Adipose tissue (tissue), 3 donors: ENCODE data around the gene ITPR1. TPM values are rescaled to one million over a fixed set of nuclear protein-coding genes. Genes with fewer than 3 reads are reported as not detected.

Experiments used
- H3K27ac ChIP-seq: one replicate; pipeline ENCODE4 v1.5.1; 2013; ENCODE audit warnings: low read depth, low read length
- WGBS, 3 donors: extraction: QIAGEN DNeasy Blood & Tissue Kit; methylation state at CpG; one replicate each; pipeline ENCODE4 v1.1.7; 2013; 5-methylcytosine and 5-hydroxymethylcytosine counted together
- polyA plus RNA-seq, 3 donors: library from polyadenylated mRNA; stranded (reverse); fragments of 200-250 nt; gene quantifications; one replicate each; pipeline ENCODE4 v1.2.3, GENCODE V29; 2013
- donor health status: healthy with polysubstance abuse.
- donor health status: Bipolar disorder and iron deficiency.
- donor health status: healthy.

Gene ITPR1
- polyA plus RNA-seq, 3 donors, result 3.5 to 14.2 (median 9.7) TPM

DNA sequence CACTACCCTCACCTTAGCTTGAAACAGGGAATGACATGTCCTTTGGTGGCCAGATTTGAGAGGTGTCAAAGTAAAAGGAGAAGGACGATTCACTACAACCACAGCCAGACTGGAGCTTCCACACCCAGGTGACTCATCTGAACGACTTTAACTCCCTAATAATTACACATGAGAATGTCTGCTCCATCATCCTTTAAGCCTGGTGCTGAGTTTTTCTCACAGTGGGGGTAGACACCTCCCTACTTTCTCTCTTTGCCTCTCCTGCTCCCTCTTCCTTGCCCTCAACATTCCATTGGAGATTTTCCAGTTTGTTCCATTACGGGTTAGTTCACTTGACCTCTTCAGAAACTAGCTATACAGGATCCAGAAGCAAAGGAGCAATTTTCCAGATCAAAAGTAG lies 331.8 kb downstream of the ITPR1 start:
- no peak overlapping the region for H3K27ac ChIP-seq
- 26 to 34% (median 34%) methylated on average over 3 of the region's 3 CpGs for WGBS, 3 donors

DNA sequence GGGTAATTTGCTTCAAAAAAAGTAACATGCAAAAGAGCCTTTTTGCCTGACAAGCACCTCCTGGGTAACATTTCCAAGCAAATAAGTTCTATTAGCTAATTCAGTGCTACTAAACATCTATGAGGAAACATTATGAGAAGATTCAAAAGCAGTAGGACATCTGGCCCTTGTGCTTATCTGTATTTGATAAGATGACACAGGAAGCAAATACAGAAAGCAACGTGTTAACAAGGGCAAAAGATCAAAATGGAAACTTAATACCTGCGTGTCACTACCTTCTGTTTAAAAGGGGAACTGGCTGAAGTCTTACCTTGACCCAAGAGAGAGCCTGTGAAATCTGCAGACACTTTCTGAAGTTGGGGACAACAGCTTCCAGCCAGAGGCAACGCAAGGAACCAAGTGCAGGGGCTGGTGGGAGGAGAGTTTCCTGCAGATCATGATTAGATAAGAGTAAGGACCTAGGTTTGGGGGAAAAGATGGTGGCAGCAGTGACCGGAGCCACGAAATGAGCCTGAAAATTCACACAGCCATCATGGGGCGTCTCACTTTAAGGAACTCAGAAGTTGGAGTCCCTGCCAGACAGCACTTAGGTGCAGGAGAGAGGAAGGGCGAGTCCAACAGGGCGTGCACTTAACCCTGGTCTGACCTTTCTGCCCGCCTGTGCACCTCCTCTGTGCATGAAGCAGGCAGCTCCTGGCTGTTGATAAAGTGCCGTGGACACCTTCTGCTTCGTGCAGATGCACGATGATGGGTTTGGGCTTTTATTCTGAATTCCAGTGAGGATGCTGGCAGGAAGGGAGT lies 332.5 kb downstream of the ITPR1 start:
- H3K27ac ChIP-seq, result no peak overlapping the region
- WGBS, 3 donors, result 29 to 56% (median 41%) methylated on average over 12 of the region's 12 CpGs

DNA sequence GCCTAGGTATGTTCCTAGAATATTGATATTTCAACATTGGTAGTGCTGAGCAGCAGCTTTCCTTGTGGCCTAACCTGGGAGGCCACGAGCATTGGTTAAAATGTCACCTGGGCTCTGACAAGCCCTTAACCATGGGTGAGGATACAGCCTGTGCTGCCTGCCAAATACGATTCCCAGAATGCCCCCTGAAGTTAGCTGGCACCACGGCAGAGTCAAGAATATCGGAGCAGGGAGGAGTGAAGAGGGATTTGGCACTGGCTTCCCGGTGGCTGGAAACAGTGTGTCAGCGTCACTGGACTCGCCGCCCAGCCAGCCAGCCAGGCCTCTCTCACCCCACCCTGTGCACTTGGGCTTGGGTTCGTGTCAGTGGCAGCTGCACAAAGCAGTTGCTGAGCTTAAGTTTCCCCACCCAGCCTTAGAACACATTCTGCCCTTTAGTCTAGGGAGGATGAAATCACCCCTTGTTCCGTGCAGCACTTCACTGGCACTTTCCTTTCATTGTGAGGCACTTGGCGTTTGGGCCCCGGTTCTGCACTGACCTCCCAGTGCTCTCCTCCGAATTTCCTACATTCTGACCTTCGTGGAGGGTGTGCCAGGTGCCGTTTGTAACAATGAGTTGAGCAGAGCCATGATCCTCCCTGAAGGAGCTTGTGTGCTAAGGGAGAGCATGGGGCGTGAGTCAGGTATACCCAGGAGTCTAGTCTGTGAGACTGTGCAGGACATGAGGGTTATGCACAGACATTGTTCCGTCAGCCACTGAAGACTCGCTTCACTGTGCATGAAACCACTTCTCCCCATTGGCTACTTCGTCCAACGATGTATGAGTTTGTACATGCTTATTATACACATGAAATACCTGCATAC lies 333.3 kb downstream of the ITPR1 start:
- 43 to 61% (median 48%) methylated on average over 20 of the region's 20 CpGs for WGBS, 3 donors
- no peak overlapping the region for H3K27ac ChIP-seq

DNA sequence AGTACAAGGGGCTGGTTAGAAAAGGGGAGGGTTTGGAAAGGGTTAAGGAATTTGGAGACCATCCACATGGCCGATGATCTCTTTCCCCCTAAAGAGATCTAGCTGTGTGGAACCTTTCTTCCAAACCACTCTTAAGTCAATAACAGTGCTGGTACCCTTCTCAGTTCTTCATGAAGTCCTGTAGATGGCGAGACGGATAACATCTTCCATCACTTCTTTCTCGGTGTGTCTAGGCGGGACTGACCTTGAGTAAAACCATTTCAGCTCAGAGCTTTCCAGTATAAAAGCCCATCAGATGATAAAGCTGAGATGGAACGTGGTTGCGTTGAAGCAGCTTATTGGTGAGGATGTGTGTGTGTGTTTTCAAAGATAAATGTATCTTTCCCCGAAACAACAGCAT lies 334.6 kb downstream of the ITPR1 start:
- WGBS, 3 donors, result 71 to 77% (median 76%) methylated on average over 8 of the region's 8 CpGs
- H3K27ac ChIP-seq, result no peak overlapping the region

DNA sequence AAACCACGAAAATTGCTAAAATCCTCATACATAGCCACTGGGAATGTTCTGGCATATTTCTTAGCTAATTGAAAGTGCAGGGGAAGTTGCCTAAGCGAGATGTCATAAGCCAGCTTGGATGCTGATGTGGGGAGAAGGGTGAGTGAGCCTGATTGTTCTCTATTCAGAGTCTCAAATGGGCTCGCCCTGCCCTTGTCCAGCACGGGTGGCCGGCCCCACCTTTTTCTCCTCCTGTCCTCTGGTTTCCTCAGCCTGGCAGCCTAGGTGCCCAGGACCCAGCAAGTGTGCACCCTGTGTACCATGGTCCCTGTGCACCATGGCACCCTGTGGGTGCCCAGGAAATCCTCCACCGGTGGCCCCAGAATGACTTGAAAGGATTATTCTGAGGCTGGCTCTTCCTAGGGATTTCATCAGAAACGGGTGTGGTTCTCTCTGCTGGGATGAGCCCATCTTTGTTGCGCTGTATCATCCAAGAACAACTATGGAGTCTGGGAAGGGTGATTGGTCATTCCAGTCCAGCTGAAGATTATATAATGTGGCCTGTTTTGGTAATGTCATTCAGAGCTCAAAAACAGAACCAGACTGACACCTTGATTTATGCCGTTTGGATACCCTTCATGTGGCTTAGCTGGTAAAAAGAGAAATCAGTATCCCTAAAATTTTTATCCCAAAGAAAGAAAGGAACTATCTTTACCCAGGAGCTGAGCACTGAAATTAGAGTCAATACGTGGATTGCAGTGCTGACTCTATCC lies 335.3 kb downstream of the ITPR1 start:
- no peak overlapping the region for H3K27ac ChIP-seq
- 55 to 91% (median 62%) methylated on average over 10 of the region's 10 CpGs for WGBS, 3 donors

DNA sequence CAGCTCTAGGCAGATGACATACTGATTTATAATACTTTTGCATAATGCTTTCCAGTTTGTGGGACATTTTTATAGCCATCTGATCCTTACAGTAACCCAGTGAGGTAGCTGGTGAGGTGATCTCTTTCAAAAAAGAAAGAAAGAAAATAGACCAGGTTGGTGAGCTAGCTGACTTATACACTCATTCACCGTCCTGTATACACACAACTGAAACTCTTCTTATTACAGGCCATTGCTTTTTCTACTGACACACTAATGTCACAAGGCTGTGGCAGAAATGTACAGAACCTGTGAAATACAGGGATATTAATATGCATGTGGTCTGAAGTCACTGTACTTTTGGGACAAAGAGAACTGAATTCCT lies 335.9 kb downstream of the ITPR1 start:
- WGBS, 3 donors, result 83 to 92% (median 91%) methylated on average over 1 of the region's 1 CpG
- no peak overlapping the region for H3K27ac ChIP-seq

DNA sequence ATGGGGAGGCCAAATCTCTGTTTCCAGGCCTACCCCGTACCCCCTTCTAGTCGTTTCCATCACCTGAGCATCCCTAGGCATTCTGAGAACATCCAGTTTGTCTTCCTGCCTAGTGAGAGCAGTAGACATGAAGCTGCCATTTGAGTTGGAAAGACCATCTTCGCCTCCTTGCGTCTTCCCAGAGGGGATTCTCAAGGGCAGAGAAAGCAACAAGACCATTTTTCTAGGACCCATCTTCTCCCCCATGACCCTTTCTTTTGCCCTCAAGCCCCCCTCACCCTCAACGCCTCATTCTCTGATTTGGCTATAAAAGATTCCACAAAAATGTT lies 337.4 kb downstream of the ITPR1 start:
- 76 to 87% (median 79%) methylated on average over 5 of the region's 5 CpGs for WGBS, 3 donors
- H3K27ac ChIP-seq, result no peak overlapping the region

DNA sequence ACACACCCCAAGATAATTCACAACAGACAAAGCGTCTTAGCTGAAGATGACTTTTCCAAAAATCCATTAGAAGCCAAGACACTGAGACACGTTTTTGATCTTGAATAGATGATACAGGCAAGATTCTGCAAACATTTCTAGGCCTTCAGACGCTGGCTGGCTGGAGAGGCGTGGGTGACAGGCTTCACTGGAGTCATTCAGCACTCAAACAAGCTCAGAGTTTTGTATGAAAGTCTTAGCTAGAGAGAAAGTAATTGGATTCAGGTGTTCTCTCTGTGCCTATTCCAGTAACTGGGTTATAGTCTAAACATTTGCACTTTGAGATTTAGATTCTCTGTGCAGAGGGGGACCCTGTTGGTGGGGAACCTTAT lies 338.4 kb downstream of the ITPR1 start:
- no peak overlapping the region for H3K27ac ChIP-seq
- 49 to 77% (median 56%) methylated on average over 4 of the region's 4 CpGs for WGBS, 3 donors

DNA sequence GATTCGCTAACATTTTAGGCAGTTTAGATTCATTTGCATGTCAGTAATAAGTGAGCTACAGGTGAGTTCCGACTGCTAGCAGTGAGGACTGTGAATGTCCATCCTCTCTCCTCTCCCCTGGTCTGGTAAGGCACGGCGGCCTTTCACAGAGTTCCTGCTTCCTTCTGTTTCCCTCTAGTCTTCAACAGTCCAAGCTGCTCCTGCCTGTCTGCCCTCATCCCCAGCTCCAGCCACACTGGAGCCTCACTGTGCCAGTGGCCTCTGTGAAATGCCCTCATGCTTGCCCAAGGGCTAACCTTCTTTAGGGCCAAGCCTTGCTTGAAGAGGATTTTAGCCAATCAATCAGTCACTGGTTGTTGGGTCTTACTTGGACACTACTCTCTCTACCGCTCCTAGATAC lies 340.3 kb downstream of the ITPR1 start:
- 89 to 93% (median 92%) methylated on average over 5 of the region's 5 CpGs for WGBS, 3 donors
- no peak overlapping the region for H3K27ac ChIP-seq

DNA sequence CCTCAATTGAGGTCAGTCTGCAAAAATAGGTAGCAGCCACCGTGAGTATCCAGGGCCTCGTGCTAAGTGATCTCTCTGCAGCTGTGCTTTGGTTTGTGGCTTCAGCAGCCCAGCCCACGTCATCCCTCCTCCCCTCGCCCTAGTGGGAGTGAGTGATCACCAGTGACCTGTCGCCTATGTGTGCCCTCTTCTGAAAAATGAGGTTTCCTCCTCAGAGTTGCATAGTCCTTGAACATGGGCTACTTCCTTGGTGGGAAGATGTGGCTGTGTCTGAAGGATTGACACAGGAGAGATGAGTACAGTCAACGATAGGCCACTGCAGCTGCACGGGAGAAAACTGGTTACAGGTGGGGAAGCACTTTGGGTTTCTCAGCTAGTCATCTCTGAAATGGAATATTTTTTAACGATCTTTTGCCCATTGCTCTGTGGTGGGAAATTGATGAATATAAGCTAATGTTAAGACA lies 341.3 kb downstream of the ITPR1 start:
- no peak overlapping the region for H3K27ac ChIP-seq
- WGBS, 3 donors, result 63 to 83% (median 68%) methylated on average over 8 of the region's 8 CpGs

DNA sequence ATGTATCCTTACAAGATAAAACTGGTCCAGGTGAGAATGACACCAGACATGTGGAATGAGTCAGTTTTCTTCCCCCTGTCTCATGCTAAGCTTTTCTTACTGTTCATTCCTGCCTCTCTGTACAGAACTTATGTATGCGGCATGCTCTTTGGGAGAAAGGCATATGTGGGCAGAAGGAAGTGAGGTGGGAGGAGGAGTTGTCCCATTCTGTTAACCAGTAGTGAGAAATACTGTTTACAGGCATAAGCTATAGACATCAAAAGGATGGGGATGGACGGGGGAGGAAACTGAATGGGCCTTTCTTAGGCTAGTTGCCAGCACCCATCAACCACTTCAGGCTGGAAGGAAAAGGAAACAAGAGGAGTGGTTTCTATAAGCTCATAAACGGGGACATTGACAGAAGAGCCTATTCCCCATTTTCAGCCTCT lies 342.5 kb downstream of the ITPR1 start:
- 27 to 69% (median 30%) methylated on average over 3 of the region's 3 CpGs for WGBS, 3 donors
- no peak overlapping the region for H3K27ac ChIP-seq

DNA sequence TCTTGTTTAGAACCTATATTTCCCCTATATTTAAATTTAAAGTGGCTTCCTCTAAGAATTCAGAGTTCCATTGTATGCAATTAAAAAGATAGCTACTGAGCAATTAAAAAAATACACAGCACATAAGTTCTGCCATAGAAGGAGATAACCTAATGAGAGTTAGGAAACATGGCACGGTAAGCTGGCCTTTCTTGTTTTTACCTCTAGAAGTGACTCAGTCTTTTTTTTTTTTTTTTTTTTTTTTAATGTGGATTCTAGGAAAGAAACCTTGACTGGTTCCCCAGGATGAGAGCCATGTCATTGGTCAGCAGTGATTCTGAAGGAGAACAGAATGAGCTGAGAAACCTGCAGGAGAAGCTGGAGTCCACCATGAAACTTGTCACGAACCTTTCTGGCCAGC lies 343.4 kb downstream of the ITPR1 start:
- WGBS, 3 donors, result 83 to 92% (median 91%) methylated on average over 2 of the region's 2 CpGs
- H3K27ac ChIP-seq, result no peak overlapping the region

DNA sequence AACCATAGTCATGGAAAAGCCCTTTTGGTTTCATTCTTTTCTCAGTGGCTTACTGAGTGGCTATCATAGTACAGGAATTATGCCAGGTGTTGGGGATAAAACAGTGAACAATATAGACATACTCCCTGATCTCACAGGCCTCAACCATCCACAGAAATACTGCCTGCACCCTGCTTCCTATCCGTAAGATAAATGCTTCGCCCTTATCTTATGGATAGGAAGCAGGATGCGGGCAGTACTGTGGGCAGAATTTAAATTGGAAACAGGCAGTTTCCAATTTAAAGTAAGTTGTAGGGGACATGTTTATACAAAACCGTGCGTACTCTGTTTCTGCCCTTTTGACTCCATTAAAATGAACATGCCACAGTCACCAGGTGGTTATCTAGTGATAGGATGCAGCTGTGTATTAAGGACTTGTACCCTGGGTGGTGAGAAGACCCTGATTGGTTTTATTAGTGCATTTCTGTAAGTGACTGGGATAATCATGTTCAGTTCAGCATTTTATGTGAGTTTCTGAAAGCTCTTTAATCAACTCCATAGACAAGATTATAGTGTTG lies 344.3 kb downstream of the ITPR1 start:
- 83 to 89% (median 86%) methylated on average over 5 of the region's 5 CpGs for WGBS, 3 donors

DNA sequence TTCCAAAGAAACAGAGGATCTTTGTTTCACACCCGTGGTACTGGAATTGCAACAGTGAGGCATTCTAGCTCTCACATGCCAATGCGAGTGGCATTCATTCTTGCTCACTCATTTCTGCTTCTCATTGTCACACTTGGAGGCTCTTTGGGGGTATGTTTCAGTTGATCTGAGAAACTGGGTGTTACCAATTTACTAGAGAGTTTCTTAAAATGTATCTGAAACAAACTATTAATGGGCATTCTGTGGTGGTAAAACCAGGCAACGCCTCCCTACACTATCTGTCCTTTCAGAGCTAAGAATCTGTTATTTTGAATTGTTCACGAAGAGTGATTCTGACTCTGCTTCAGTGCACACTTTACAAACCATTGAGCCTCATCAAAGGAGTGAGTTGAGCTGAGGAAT lies 345.5 kb downstream of the ITPR1 start:
- no peak overlapping the region for H3K27ac ChIP-seq
- 94 to 95% (median 95%) methylated on average over 4 of the region's 4 CpGs for WGBS, 3 donors

More for the DNA sequence above, 344.3 kb downstream of the ITPR1 start:
- H3K27ac ChIP-seq, result no peak overlapping the region

DNA sequence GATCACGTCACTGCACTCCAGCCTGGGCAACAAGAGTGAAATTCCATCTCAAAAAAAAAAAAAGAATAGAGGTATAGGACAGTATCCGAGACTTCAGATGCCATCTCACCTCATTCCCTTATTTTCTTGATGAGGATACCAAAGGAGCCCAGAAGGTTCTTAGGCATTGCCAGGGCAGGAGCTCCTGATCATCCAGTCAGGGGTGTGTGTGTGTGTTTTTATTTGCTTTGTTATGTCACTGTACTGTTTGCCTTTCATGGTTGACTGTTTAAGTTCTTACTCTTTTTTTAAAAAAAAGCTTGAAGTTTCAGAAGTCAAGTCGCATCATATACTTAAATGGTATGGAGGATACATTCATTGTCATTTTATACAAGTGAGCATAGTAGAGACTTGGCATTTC lies 346.1 kb downstream of the ITPR1 start:
- H3K27ac ChIP-seq, result no peak overlapping the region
- WGBS, 3 donors, result 92 to 99% (median 98%) methylated on average over 3 of the region's 3 CpGs

DNA sequence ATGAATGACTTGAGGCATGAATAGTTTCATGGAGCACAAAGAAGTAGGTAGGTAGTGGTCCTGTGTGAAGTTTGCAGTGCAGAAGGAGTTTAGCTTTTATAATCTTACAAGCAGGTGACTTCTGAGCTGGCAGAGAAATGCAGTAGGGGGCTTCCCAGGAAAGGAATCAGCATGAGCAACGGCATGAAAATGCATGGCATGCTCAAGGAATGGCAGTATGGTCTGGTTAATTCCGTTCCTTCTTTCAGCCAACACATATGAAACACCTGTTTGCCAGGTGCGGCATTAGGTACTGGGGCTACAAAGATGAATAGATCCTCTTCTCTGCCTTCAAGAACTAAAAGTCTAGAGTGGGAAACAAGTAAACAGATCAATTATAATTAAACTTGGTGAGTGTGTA lies 348.1 kb downstream of the ITPR1 start:
- H3K27ac ChIP-seq, result no peak overlapping the region
- WGBS, 3 donors, result 77 to 95% (median 94%) methylated on average over 3 of the region's 3 CpGs

DNA sequence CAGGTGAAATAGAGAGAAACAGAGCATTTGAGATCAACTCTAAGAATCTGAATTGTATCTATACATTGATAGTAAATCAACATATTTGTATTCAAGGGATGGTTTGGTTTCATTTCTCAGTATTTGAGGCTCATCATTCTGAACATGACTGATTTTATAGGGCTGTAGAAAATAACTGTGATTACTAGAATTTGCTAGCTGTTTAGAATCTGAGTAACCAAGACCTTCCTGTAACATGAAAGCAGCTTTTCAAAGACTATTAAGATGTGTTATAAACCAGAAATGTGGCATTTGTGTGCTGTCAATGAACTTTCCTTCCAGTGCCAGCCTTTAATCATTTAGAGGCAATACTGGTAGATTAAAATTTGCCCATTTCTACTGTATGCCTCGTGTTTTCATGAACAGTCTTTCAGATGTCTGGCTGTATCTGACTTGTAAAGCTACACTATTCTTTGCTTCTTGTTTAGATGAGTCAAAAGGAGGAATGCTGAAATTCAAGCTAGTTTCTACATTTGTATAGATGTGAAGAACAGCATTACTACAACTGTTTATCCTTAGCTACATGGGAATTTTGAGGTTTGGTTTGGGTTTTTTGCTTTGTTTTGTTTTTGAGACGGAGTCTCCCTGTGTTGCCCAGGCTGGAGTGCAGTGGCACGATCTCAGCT lies 348.8 kb downstream of the ITPR1 start:
- WGBS, 3 donors, result 90 to 97% (median 94%) methylated on average over 3 of the region's 3 CpGs
- H3K27ac ChIP-seq, result no peak overlapping the region

DNA sequence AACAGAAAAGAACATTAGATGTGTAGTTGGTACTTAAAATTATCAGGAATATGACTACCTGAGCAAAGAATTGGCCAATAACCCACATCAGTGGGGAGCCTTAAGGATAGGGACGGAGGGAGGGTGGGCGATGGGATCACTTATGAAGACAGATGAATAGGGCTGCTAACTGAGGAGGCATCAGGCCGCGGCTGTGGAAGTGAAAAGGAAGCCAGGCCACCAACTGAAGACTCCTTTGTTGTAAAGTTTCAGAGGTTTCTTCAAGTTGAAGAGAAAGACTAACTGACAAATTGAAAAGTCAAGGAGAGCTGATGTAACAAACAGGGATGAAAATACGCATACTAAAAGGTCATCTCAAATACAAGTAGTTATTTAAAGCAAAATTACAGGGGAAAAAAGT lies 350.5 kb downstream of the ITPR1 start:
- WGBS, 3 donors, result 96 to 100% (median 97%) methylated on average over 5 of the region's 5 CpGs
- no peak overlapping the region for H3K27ac ChIP-seq
